AG04450 (cell line): ENCODE measurements around the gene COX6A2. TPM values are rescaled to one million over a fixed set of nuclear protein-coding genes. Genes with fewer than 3 reads are reported as not detected.

Source experiments
- CTCF ChIA-PET: fragments of 300-600, 350-600 bp; formaldehyde crosslinking; extraction: SDS; loops from one replicate; lab custom pipeline; 2022; ENCODE audit warnings: antibody characterized with exemption, inconsistent platforms; lab: Charles Lee
- POLR2A ChIA-PET: fragments of 350-600 bp; formaldehyde crosslinking; extraction: SDS; loops from one replicate; lab custom pipeline; 2021; ENCODE audit warnings: antibody characterized with exemption, inconsistent platforms; lab: Yijun Ruan, JAX
- DNase-seq: peaks from one replicate; pipeline ENCODE4 v3.0.0-alpha.2; 2011; ENCODE audit warnings: low read depth, low spot score
- H3K27ac ChIP-seq: one replicate; pipeline ENCODE4 v1.5.1; 2012; ENCODE audit warnings: low read depth, low read length, control low read depth
- H3K27me3 ChIP-seq: one replicate; pipeline ENCODE4 v1.6.0; 2012; ENCODE audit warnings: low read length; ENCODE audit not compliant: control insufficient read depth, insufficient read depth
- H3K4me3 ChIP-seq: 2 replicates; pipeline ENCODE4 v1.5.1; 2011; ENCODE audit warnings: mild to moderate bottlenecking, low read depth, low read length, control low read depth
- H3K9me3 ChIP-seq: 2 replicates; pipeline ENCODE4 v1.5.1; 2012; ENCODE audit warnings: low read length; ENCODE audit not compliant: control insufficient read depth, insufficient read depth
- CTCF ChIP-seq: IDR thresholded peaks from 2 replicates; pipeline ENCODE4 v1.5.1; 2011; ENCODE audit warnings: low read depth, low read length, control low read depth, inconsistent platforms
- polyA plus RNA-seq: library from polyadenylated mRNA; depleted of rRNA; stranded (reverse); fragments of >200 nt; gene quantifications from 2 replicates; pipeline ENCODE4 v1.2.3, GENCODE V29; 2011

Gene COX6A2
- polyA plus RNA-seq, 1 experiment: not detected

- no peak for TF ChIP-seq CTCF
- Histone ChIP-seq H3K9me3 (no peaks in the 10 kb centered on the region; the same call in 1 of the 2 replicates), H3K27me3 (no peaks in the 10 kb centered on the region), H3K4me3 (no peak overlapping the region), H3K27ac (no peak overlapping the region)
- ChIA-PET POLR2A (no interaction called here), CTCF (no interaction called here)
- DNase-seq: no peak
Observed at GRCh38 chr16:31467151-31467773, 39.1 kb upstream of the COX6A2 start.

- no peaks in the 10 kb centered on the region for H3K27me3 ChIP-seq
- ChIA-PET CTCF (no interaction called here), POLR2A (no interaction called here)
- H3K9me3 ChIP-seq: no peaks in the 10 kb centered on the region; the same call in 1 of the 2 replicates
- no peak overlapping the region for H3K27ac ChIP-seq
- no peak for DNase-seq
- no peak overlapping the region for H3K4me3 ChIP-seq
- no peak for TF ChIP-seq CTCF
Observed at GRCh38 chr16:31466381-31466841, 38.3 kb upstream of the COX6A2 start.

DNA sequence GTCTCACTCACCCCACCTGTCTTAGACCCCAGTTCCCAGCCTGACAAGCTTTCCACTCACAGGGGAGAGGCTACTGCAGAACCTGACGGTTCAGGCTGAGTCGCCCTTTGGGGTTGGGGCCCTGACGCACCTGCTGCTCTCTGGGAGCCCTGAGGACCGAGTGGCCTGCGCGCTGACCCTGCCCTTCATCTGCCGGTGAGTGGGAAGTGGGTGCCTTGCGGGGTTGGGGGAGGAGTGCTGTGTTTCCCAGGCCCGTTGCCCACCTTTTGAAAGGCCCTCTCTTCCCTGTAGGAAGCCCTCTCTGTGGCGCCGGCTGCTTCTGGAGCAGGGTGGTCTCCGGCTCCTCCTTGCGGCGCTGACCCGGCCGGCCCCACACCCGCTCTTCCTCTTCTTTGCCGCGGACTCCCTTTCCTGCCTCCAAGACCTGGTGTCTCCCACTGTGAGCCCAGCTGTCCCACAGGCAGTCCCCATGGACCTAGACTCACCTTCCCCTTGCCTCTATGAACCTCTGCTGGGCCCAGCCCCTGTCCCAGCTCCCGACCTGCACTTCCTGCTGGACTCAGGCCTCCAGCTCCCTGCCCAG, 37.7 kb upstream of the COX6A2 start:
- no peaks in the 10 kb centered on the region for H3K27me3 ChIP-seq
- no peak overlapping the region for H3K27ac ChIP-seq
- no peaks in the 10 kb centered on the region; the same call in 1 of the 2 replicates for H3K9me3 ChIP-seq
- no peak for TF ChIP-seq CTCF
- no peak overlapping the region for H3K4me3 ChIP-seq
- CTCF ChIA-PET: no interaction called here
- POLR2A ChIA-PET: no interaction called here
- DNase-seq: no peak

DNA sequence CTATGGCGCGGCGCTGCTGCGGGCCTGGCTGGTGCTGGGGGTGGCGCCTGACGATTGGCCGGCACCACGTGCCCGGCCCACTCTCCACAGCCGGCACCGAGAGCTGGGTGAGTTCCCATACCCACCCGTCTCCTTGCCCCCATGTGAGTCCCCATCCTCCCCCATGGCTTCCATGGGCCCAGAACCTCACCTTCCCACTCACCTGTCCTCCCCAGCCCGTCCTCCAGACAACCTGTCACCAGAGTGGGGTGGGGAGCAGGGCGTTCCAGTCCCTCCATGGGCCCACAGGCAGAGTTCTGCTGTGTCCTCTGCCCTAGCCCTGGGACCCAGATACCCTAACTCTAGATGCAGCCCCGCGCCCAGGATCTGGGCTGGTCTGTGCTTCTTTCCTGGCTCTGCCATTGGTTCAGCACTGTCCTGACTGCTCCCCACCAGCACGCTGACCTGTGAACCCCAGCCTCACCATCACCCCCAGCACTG, 36.7 kb upstream of the COX6A2 start:
- POLR2A ChIA-PET: no interaction called here
- Histone ChIP-seq H3K27me3 (no peaks in the 10 kb centered on the region), H3K9me3 (no peaks in the 10 kb centered on the region; the same call in 1 of the 2 replicates), H3K27ac (no peak overlapping the region), H3K4me3 (no peak overlapping the region)
- no peak for TF ChIP-seq CTCF
- CTCF ChIA-PET: no interaction called here
- no peak for DNase-seq

- no peak for TF ChIP-seq CTCF
- H3K27me3 ChIP-seq: no peaks in the 10 kb centered on the region
- CTCF ChIA-PET: no interaction called here
- H3K9me3 ChIP-seq: no peaks in the 10 kb centered on the region; the same call in 1 of the 2 replicates
- H3K27ac ChIP-seq: no peak overlapping the region
- POLR2A ChIA-PET: no interaction called here
- no peak overlapping the region for H3K4me3 ChIP-seq
- no peak for DNase-seq
Observed at GRCh38 chr16:31464348-31464769, 36.2 kb upstream of the COX6A2 start.
